GM12873 (cell line): ENCODE results near the gene SOX14.
A peak's percentile ranks its signal among the peaks of the same experiment; 100 is the strongest.

Experiments
- CTCF ChIP-seq: IDR thresholded peaks from 2 replicates; pipeline ENCODE4 v1.5.1; 2012; ENCODE audit warnings: low read depth, mild to moderate bottlenecking, moderate library complexity, low read length, control low read depth; ENCODE audit not compliant: insufficient read depth; ENCODE audit errors: missing control alignments

Gene SOX14

GRCh38 chr3:137787529-137787928, 23.4 kb downstream of the SOX14 start:
- no peak for TF ChIP-seq CTCF

- TF ChIP-seq CTCF: no peak
Observed at GRCh38 chr3:137789236-137789635, 25.1 kb downstream of the SOX14 start.

GRCh38 chr3:137792626-137793271, 28.6 kb downstream of the SOX14 start:
- peak; percentile 79 for TF ChIP-seq CTCF

GRCh38 chr3:137796993-137797392, 32.9 kb downstream of the SOX14 start:
- no peak for TF ChIP-seq CTCF

GRCh38 chr3:137803215-137803614, 39.1 kb downstream of the SOX14 start:
- TF ChIP-seq CTCF: no peak

GRCh38 chr3:137807998-137808397, 43.9 kb downstream of the SOX14 start:
- TF ChIP-seq CTCF: no peak

GRCh38 chr3:137809509-137809908, 45.4 kb downstream of the SOX14 start:
- TF ChIP-seq CTCF: no peak

- TF ChIP-seq CTCF: no peak
Observed at GRCh38 chr3:137812023-137812422, 47.9 kb downstream of the SOX14 start.
